G401 (cell line): Measurements from ENCODE around the gene TAT. TPM values are rescaled to one million over a fixed set of nuclear protein-coding genes. Genes with fewer than 3 reads are reported as not detected.
A peak's percentile ranks its signal among the peaks of the same experiment; 100 is the strongest.

Experiments used
- DNase-seq: peaks from one replicate; pipeline ENCODE4 v3.0.0-alpha.2; 2015; ENCODE audit warnings: low spot score
- in situ Hi-C: cut with HindIII; loops from 2 replicates; pipeline ENCODE4 v1.10.0; 2016; ENCODE audit warnings: low sequenced_read_pairs, mixed read lengths
- total RNA-seq: library from RNA; depleted of rRNA; stranded (reverse); fragments of >200 nt; shearing (Covaris generic); gene quantifications from 2 replicates; pipeline ENCODE4 v1.2.3, GENCODE V29; 2014; rRNA removed

TAT gene
- total RNA-seq, 1 experiment from 2014 or later: not detected

DNA sequence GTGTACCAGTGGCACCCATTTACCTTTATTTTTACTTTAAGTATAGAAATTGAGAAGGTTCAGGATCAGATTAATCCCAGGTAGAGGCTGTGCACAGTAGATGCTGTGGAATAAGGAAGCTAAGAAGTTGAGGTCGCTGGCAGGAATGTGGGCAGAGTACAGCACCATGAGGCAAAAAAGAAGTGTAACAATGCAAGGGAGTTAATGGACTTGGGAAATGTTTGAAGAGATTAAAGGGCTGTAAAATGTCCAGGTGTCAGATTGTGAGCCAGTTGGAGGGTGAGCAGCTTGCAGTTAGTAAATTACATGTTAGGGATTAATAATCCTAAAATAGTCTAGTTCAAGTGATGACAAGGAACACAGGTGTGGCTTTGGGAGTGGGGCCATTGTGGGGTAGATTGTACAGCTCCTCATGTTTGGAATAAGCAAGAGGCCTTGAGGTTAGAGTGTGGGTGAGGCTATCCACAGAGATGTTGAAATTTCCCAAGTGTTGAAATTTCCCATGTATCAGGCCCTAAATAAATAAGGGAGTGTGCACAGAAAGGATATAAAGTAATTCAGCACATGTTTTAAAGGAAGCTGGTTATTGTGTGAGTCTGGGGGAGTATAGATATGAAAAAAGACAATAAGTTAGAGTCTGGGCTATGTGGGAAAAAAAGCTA is 21.5 kb downstream of the TAT start:
- no peak for DNase-seq
- in situ Hi-C loops: no loop called here

DNA sequence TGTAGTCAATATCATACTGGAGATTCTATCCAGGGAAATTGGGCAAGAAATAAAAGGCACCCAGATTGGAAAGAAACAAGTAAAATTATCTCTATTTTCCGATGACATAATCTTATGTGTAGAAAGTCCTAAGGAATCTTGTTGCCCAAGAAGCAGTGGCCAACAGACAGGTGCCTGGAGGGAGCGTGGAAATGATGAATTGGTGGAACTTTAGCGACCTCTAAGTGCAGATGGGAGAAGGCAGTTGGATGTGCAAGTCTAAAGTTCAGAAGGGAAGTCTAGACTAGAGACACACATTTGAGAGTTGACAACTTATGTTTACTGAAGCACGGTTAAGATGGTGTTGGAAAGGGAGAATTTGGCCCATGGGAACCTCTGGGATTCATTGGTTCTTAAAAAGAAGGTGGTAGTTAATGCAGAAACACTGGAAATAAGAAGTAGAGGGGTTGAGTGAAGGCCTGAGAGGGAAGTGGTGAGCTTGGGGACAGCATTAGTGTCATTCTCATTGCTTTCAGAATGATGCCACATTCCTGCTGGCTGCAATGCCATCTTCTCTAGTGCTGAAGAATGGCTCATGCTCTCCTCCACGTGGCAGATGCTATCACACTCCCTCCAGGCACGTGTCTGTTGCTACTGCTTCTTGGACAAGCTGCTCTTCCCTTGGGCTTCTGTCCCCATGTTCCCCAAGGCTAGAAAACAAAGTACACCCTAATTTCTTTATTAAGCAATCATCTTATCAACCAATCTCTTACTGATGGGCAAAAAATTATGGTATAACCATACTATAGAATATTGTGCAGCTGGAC is 24.0 kb downstream of the TAT start:
- in situ Hi-C loops: no loop called here
- no peak for DNase-seq

DNA sequence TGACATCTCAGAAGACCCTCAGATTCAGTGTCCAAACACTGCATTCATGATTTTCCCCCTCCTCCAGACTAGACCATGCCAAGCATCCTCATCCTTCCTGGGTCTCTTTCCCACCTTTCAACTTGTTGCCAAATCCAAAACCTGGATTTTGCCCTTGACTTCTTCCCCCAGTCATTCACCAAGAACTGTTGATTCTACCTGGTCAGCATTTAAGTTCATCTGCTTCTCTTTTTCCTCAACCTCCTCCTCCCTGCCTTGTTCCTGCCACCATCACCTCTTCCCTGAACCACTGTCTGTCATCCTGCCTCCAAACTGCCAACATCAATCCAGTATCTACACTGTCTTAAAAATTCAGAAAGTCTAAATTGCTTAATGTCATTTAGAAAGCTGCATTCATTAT is 29.7 kb downstream of the TAT start:
- no peak for DNase-seq
- in situ Hi-C loops: no loop called here

DNA sequence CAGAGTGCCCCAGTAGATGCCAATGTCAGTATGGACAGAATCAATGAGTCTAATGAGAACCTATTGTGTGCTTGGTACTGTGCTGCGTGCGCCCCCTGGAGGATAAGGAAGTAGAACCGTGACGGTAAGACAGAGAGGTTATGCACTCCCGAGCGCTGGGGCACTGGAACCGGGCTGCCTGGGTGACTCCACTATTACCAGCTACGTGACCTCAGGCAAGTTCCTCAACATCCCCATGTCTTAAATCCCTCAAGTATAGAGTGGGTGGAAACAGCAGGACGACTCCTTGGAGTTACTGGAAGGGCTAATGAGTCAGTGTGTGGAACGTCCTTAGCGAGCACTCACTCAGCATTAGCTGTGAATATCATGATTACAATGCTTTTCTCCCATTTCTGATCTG is 34.5 kb downstream of the TAT start:
- peak; percentile 6 for DNase-seq
- in situ Hi-C loops: no loop called here

DNA sequence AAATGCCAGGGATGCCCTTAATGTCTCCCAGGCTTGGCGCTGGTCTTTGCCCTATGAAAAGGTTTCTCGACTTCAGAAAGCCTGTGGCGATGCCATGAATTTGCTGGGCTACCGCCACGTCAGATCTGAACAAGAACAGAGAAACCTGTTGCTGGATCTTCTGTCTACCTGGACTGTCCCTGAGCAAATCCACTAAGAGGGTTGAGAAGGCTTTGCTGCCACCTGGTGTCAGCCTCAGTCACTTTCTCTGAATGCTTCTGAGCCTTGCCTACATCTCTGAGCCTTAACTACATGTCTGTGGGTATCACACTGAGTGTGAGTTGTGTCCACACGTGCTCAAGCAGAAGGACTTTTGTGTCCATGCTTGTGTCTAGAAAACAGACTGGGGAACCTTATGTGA is 39.2 kb downstream of the TAT start:
- in situ Hi-C loops: no loop called here
- peak; percentile 23 for DNase-seq

DNA sequence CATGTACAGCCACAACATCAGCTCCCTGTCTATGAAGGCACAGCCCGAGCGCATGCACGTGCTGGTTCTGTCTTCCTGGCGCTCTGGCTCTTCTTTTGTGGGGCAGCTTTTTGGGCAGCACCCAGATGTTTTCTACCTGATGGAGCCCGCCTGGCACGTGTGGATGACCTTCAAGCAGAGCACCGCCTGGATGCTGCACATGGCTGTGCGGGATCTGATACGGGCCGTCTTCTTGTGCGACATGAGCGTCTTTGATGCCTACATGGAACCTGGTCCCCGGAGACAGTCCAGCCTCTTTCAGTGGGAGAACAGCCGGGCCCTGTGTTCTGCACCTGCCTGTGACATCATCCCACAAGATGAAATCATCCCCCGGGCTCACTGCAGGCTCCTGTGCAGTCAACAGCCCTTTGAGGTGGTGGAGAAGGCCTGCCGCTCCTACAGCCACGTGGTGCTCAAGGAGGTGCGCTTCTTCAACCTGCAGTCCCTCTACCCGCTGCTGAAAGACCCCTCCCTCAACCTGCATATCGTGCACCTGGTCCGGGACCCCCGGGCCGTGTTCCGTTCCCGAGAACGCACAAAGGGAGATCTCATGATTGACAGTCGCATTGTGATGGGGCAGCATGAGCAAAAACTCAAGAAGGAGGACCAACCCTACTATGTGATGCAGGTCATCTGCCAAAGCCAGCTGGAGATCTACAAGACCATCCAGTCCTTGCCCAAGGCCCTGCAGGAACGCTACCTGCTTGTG is 40.0 kb downstream of the TAT start:
- no peak for DNase-seq
- in situ Hi-C loops: no loop called here

DNA sequence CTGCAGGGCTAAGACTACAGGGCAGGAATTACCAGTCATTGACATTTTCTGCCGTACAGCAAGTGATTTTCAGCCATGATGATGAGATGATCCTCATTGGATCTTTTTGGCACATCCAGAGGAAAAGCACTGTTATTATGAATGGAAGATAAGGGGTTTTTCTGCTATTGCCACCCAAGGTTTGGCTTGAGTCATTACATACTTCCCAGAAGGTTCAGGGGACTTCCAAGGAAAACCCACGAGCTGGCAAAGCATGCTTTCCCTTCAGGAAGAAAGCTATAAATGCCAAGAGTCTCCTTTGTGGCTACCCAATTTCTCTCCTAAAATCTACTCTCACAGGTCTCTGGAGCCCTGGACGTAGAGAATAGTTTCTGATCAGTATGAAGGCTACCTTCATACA is 44.5 kb downstream of the TAT start:
- no peak for DNase-seq
- in situ Hi-C loops: no loop called here

DNA sequence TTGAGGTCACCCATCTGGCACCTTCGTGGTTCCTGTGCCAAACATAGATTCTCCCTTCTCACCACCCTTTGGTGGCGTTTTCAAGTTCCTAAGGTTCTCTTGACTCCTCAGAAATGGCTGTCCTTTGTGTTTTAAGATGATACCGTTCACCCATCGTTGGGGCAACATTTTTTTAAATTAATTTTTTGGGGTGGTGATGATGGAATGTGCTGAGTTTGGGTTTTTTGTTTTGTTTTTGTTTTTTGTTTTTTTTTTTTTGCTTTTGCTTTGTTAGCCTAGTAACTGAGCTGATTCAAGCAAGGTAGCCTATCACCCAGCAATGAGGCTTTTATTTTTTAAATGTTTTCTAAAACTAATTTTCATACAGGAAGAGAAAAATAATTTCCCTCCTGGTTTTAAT is 48.0 kb downstream of the TAT start:
- DNase-seq: no peak
- in situ Hi-C loops: no loop called here

DNA sequence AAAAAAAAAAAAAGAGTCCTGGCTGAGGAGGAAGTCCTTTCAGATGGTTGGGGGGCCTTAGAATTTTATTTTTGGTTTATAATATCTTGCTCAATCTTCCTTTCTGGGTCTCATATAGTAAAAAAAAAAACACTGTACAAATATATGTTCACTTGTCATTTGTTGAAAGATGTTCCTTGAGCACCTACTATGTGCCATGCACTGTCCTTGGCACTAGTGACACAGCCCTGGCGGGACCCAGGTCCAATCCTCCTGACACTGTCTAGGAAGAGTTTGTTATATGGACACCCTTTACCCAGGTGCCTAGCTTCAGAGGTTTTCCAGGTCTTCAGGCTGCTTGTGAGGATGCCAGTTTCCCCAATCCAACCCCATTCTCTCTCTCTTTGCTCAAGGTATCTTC is 48.6 kb downstream of the TAT start:
- in situ Hi-C loops: no loop called here
- DNase-seq: no peak

DNA sequence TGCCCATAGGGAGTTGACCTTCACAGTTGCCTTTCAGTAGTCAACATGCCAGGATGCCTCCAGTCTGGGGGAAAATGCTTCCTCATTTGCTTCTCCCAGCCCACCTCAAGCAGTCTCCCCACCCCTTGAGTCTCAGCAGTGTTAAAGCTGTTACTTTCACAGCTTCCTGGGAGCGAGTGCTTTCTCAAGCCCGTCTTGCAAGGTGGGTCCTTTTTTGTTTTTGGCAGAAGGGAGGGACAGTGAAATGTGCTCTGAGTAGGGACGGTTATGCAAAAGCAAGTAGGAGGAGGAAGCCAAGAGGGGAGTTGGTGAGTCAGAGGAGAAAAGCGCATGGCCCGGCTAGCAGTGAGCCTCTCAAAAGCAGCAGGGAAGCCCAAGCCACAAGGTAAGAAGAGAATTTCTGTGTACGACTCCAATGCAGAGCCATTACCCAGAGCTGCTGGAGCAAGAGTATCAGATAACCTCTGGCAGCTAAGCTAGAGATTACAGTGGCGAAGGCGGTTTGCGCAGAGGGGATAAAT is 50.7 kb downstream of the TAT start, which contains the start of gene CHST4:
Gene CHST4 (plus strand): TSS at position 316 of the 521 bp plus-strand sequence. CDS start 10,252 bp downstream, outside the sequence.
- DNase-seq: no peak
- in situ Hi-C loops: no loop called here

DNA sequence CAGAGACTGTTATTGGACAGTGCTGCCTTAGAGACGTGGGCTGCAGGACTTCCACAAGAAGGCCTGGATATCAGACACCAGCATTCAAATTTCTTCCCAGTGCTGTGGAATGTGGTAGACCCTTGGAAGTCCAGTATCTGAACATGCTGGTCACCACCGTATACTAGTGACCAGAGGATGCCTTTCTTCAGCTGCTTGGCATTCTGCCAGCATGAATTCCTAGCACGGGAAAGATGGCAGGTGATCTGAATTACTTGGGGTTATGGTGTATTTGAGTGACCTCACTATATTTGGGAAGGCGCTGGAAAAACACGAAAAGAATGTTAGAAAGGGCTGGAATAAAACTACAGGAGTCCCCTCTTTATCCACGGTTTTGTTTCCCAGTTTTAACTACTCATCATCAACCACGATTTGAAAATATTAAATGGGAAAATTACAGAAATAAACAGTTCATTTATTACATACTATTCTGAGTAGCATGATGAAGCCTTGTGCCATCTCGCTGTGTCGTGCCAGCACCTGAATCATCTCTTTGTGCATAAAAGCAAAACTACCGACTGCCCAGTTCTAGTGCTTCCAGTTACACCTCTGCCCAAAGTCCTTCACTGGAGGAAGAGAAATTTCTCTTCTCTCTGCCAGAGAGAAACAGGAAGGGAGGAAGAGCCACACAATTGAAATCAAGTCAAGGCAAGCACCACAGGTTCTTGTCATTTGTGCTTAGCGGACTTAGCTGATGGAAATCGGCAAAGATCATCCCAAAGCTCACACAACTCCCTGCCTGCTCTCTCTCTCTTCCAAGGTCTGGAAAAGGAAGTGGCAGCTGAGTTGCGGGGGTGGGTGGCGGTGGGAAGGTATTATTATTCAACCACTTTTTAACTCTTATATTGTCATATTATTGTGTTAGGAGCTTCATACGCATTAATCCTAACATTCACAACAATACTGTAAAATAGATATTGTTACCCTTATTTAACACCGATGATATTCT is 52.0 kb downstream of the TAT start:
- in situ Hi-C loops: no loop called here
- DNase-seq: no peak

DNA sequence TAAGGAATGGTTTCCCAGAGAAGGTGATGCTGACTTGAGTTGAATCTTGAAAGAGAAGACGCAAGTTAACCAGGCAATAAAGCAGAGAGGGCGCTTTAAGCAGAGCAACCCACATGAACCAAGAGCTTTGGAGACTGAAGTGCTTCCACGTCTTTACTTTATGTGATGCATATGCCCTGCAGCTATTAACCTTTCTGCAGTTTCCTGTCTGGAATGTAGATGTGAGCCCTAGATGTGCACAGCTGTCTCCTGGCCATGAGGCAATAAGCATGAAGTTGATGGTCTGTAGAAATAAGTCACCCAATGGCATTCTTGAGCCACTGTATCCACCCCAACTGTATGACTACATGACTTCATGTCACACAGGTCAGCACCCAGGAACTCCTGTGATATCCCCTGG is 56.3 kb downstream of the TAT start:
- in situ Hi-C loops: no loop called here
- no peak for DNase-seq

Other genes with a start within 250 kb of the TAT start
- 0.14 TPM in 1 of 2 replicates, not detected in the other for gene CALB2, start 218.4 kb downstream of the TAT start, total RNA-seq
- gene TLE7, start 135.0 kb downstream of the TAT start, total RNA-seq: not detected in 2 replicates
- gene ZNF23, start 114.8 kb downstream of the TAT start, total RNA-seq: 8.5 and 13.4 TPM in 2 replicates
- gene ZNF19, start 87.8 kb downstream of the TAT start, total RNA-seq: 2.2 and 2.3 TPM in 2 replicates
- gene CHST4, start 50.7 kb downstream of the TAT start, total RNA-seq: not detected in 2 replicates
- gene MARVELD3, start 49.1 kb upstream of the TAT start, total RNA-seq: 3.6 and 4.3 TPM in 2 replicates
- 5.7 and 9.0 TPM in 2 replicates for gene PHLPP2, start 147.6 kb upstream of the TAT start, total RNA-seq
- gene AP1G1, start 231.7 kb upstream of the TAT start, total RNA-seq: 20.5 and 41.6 TPM in 2 replicates